GF-D8 (cell line): ENCODE measurements around the gene CCDC70.

Experiments used
- DNase-seq: peaks from one replicate; lab custom pipeline; 2025; lab: John Stamatoyannopoulos, UW

Gene CCDC70

DNA sequence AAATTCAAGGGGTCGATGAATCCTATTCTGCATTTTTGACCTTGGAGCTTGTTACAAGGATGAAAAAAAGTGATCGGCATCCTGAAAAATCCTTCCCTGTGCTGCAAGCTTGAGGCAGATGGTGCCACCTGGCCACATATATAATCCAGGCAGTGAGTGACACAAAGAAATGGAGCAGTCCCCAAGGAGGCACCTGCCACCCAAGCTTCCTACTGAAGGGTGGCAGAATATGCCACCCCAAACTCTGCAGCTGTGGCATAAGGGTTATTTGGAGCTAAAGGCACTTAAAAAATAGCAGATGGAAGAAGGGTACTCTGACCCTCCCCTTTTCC is 32.2 kb upstream of the CCDC70 start:
- DNase-seq: no peak

DNA sequence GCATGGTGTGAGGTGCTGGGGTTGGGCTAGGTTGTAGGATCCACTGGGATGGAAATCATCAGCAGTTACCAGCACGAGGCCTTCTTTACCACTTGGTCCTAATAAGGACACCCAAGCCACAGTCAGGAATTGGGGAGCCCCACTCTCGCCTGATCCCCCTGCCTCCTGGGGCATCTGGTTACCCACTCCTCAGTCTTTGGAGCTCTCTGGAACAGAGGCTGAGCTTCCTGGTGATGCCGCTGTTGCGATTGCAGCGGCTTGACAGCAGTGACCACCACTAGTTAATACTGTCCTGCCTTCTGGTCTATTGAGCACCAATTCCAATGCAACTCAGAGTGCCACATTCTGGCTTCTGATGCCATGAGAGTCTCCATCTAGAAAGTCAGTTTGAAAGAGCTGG is 30.2 kb upstream of the CCDC70 start:
- no peak for DNase-seq

DNA sequence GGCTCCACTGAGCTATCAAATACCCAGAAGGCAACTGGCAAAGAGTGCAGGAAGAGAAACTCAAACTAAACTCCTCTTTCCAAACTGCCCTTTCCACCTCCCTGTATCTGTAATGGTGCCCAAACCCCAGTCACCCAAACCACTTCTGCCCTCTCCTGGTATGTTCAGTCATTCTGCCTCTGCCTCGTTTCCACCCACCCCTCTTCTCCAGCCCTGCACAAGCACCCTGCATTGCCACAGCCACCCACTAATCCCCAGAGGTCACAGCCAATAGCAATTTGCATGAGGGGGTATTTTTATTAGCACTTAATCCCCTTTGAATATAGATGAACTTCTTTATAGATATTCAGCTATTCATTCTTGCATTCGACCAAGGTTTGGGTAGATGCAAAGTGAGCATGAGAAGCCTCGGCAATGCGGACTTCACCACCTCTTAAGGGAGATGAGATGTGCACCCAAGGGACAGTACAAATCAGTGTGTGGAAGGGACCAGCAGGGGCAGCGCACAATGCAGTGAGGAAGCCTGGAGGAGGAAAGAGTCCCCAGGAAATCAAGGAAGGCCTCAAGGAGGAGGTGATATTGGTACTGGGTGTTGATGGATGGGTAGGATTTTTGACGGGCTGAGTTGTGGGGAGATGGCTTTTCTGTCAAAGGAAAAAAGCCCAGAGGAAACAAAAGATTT is 29.2 kb upstream of the CCDC70 start:
- peak; percentile 58 for DNase-seq

DNA sequence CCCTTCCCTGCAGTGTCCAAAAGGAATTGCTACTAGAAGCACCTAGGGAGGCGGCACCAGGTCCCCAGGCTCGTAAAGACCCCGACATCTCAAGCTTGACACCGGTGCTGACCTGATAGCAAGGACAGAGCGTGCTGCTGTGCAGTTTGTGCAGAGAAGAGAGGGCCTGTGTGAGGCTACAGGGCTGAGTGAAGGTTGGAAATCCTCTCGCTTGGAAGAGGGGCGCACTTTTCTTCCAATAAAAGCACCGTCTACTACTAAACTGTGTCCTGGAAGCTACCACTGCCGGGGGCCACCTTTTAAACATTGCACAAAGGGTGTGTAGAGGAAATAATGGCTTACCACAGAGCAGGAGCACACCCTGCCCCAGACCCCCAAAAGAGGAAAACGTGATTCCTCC is 27.8 kb upstream of the CCDC70 start:
- no peak for DNase-seq

DNA sequence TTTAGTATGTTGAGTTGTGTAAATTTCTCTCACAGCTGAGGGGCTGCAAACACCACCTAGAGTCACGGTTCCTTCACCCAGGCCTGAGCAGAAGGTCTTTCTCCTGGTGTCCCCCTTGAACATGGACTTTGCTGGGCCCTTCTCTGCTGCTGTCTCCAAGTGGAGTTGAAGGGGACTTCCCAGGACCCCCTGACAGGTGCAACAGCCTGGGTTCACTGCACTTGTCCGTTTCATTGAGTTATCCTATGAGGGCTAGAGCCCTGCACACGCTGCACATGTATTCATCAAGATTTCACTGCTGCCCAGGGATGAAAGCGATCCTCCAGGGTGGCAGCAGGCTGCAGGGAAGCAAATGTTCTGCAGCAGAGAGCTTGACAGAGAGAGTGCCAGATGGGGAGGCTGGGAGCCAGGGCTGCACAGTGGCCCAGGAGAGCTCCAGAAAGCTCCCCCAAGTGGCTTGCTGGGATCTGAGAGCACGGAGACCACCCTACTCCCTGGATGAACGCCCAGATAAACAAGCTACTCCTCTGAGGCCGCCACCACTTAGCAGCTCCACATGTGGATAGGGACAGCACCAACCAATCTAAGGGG is 27.1 kb upstream of the CCDC70 start:
- DNase-seq: no peak

DNA sequence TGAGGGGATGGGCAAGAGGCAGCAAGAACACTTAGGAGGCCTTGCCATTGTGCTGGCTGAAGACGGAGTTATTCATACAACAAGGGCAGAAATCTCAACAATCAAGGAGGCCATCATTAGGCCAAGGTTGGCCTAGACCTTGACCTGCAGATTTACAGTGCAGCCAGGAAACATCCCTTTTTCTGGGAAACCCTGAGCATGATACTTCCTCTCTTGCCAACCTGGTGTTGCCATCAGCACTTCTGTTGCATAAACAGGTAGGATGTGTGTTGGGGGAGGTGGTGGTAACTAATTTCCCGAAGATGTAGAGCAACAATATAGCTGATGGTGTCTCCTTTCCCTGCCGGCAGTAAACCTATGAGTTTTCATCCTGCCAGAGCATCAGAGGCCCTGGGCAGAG is 24.8 kb upstream of the CCDC70 start:
- no peak for DNase-seq

DNA sequence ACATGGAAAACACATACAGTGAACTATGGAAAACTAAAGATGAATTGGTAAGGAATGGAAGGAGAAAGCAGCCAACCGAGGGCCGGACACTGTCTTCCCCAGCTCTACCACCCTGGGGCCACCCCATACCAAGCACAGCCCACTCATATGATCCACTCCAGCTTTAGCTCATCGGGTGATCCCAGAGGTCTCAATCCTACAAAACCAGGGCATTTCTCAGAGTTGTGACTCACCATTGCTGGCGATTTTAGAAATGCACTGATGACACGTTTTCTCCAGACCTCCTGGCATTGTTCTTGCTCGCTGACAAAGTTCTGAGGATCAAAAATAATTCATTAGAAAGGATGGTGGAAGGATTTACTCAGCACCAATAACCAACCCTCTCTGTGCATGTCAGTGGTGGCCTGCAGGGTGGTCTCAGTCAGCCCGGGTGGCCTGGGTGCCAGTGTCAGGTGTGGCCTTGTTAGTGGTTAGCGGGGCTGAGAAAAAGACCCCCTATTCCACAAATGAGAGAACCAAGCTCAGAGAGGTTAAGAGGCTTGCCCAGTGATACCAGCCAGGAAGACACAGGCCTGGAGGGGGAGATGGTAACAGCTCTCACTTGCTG is 23.4 kb upstream of the CCDC70 start:
- no peak for DNase-seq

DNA sequence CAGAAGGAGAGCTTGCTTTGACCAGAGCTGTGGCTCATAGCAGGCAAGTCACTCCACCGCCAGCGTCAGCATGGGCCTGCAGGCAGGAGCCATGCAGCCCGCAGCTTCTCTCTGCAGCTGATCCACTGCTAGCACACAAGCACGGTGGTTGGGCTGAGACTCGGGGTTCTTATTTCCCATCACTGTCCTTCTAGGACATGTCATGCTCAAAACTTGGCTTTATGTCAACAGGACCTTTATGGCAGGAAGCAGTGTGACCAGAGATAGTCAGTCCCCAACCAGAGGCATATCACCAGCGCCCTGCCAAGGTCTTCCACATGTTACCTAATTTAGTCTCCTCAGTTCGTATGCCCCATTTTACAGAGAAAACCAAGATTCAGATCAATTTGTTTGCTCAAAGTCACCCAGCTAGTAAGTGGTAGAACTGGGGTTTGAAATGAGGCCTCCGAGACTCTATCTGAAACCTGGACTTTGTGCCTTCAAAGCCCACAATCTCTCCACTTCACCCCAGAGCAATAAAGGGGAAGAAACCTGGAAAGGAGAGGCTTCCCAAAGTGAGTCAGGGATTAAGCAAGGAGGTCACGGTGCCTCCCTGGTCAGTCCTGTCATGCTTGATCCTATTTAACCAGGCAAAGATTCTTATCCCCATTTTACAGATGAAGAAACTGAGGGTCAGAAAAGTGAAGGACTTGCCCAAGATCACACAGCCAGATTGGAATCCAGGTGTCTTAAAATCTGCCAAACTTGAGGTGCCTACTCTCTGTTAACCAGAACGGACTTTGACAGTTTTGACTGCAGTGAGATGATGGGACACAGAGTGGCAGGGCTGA is 21.8 kb upstream of the CCDC70 start:
- no peak for DNase-seq

DNA sequence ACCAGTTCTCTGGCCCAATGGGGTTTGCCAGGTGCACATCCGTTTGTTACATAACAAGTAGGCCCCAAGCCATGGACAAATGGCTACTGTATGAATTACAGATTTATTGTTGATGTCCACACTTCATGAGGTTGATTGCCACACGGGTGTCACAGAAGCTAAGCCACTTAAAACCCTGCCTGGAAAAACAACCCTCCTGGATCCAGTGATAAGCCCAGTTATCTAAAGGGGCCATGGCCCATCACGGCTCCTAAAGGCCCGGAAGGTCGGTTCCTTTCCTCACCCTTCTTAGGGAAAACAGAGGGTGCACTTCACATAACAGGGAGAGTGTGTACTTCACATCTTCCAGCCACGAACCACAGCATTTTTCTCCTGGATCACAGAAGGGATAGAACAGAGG is 20.9 kb upstream of the CCDC70 start:
- DNase-seq: no peak

DNA sequence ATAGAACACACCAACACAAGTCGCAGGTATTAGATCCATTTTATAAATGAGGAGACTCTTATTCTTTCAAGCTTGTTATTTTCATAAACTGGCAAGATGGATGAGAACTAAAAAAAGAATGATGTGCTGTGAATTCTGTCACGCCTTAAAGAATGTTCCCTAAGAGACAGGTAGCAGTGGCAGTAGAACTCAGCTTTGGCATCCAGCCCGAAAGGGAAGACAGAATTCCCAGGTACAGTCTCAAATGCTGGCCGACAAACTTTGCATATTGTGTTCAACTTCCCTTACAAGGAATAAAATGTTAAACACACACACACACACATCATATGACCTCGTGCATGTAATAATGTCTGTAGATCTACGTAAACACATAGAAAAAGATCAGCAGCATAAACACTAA is 20.0 kb upstream of the CCDC70 start:
- no peak for DNase-seq

DNA sequence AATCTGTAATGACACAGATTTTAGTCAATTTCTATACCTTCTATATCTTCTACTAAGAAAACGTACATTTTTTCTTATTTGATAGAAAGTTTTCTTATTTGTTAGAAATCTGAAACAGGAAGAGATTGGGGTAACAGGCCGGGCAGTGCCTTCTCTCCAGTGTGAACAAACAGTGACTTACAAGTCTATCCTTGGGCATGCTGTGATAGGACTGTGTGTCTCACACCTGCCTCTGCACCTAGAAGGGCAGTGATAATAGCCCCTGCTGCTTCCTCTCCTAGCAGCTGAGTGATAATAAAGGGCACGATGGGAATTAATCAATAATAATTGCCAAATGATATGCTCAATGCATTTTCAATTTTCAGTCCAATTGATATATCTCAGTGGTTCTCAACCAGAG is 18.2 kb upstream of the CCDC70 start:
- no peak for DNase-seq

DNA sequence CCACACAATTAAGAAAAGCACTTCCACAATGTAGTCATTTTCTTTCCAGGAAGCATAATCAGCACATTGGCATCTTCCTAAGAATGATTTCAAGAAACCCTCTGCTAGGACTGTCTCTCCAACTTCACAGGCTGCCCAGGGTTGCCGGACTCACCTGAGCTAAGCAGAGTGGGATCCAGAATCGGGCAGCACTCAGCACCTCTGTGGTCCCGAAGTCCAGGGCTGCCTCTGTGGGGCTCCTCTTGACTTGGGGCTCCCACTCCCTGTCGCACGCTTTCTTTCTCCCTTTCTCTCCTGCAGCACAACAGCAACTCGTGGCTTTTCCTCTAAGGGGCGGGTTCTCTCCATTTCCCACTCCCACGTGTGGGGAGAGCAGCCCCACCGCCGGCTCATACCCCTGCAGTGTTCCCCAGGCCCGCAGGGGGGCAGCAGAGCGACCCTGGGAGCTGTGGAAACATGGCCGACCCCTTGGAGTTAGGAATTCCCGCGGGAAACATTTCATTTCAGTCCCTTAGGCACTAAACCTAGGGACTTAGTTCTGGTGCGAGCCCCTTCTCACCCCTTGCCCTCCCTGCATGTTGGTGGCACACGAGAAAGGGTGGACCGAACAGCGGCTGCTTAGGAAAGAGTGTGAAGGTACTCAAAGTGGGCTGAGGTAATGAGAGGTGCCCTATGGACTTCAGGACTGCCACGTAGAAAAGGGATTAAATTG is 16.8 kb upstream of the CCDC70 start, which contains the start of gene TMEM272:
TSS of gene TMEM272 (minus strand) at position 316 of the 712 bp plus-strand sequence. CDS start 6,647 bp downstream, outside the sequence.
- no peak for DNase-seq

DNA sequence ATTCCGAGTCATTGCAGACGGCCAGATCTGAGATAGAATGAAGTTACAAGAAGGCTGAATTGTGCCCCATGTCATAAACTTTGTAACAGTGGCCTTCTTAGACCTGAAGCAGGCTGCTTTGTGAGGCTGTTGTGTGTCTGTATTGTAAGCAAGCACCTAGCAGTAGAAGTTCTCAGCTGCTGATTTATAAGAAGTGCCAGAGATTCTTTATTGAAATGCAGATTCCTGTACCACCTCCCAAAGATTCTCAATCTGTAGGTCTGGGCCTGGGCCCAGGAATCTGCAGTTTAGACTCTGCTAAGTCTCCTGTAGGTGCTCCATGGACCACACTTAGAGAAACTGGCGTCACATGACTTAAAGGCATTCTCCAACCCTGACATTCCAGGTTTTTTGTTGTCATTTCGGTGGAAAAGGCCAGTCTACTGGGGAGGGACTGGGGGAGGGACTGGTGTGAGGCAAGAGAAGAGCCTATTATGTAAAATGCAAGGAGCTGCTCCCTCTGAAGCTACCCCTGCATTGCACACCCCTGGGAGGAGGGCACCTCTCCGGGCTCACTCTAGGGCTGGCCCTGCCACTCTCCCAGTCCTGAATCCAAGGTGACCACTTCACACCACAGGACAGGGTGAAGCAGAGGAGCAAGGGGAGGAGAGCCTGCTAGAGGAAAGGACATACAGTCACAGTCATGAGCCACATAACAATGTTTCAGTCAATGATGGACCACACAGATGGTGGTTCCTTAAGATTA is 16.0 kb upstream of the CCDC70 start:
- no peak for DNase-seq

DNA sequence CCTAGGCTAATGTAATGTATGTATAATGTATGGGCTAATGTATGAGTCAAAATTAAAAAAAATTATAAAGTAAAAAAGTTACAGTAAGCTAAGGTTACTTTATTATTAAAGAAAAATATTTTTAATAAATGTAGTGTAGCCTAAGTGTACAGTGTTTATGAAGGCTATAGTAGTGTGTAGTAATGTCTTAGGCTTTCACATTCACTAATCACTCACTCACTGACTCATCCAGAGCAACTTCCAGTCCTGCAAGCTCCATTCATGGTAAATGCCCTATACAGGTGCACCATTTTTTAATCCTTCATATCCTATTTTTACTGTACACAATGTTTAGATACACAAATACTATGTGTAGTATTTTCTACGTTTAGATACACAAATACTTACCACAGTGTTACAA is 15.0 kb upstream of the CCDC70 start:
- DNase-seq: no peak

DNA sequence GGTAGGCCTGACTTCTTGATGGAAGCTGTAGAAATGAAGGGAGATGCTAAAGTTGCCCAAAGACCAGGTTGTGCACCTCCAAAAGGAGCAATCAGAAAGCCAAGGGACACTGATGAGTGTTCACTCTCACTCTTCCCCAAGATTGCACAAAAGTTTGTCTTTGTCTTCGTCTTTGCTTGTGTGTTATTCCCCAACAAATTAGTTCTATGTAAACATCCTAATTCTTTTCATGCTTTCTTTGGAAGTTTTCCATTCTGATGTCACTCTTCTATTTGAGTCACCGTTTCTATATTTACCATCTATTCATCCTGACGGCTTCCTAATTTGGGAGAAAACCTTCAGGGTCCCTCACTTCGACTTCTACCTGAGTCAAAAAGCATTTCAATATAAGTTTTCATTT is 13.1 kb upstream of the CCDC70 start:
- no peak for DNase-seq

DNA sequence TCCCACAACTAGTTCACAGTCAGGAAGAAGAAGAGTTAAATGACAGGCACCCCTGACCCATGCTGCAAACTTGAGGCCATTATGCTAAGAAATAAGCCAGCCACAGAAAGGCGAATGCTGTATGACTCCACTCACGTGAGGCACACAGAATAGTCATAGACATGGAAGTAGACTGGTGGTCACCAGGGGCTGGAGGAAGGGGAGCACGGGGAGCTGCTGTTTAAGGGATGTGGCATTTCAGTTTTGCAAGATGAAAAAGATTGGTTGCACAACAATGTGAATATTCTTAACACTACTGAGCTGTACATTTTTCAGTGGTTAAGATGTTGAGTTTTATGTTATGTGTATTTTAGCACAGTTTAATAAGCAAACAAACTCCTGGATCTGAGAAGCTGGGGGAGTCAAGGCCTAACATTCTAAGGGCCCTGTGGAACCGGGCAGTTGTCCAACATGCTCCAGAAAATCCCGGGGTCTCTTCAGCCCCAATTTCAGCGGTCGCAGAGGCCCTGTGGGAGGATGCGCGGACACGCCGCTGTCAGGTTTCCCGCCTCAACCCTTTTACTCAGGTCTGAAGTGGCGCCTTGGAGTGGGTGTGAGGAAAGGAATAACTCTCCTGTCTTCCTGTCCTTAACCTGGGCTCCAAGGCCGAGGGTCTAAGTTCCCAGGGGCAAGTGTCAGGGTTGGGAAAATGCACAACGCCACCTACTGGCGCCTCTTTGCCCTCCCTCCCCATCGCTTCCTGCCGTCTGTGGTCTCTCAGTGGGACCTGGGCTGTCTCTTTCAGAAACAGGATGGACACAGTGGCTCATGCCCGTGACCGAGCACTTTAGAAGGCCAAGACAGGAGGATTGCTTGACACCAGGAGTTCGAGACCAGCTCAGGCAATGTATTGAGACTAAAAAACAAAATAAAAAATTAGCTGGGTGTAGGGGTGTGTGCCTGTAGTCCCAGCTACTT is 12.3 kb upstream of the CCDC70 start:
- DNase-seq: no peak

DNA sequence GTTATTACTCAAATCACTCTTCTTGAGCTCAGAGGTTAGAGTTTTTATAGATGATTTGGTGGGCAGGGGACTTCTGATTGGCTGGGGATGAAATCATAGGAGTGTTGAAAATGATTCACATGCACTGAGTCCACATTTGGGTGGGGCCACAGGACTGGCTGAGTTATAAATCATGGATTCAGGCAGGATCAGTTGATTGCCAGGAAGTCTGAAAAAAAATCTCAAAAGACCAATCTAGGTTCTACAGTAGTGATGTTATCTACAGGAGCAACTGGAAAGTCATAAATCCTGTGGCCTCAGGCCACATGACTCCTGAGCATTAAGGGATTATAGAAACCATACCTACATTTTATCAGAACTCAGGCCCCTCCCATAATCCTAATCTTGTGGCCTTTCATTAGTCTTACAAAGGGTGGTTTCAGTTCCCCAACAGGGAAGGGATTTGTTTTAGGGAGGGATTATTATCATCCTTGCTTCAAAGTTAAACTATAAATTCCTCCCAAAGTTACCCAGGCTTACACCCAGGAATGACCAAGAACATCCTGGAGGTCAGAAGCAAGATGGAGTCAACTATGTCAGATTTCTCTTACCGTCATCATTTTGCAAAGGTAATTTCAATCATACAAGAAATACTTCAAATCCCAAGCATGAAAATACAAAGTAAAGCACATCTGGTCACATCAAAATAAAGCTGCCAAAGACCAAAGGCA is 5.6 kb upstream of the CCDC70 start:
- DNase-seq: no peak

DNA sequence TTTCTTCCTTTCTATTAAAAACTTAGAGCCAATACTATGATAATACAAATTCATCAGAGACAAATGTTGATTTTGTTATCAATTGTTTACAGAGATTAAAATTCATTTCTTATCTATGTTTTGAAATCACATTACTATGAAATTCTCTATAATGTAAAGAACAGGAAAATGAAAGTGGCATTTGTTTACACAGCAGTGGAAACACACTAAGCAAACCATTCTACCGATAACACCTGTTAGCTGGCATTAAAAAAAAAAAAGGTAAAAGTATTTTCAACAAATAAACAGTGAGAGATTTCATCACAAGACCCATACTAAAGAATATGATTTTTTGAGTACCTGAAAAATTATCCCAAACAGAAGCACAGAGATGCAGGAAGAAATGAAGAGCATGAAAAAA is 4.8 kb upstream of the CCDC70 start:
- DNase-seq: no peak

DNA sequence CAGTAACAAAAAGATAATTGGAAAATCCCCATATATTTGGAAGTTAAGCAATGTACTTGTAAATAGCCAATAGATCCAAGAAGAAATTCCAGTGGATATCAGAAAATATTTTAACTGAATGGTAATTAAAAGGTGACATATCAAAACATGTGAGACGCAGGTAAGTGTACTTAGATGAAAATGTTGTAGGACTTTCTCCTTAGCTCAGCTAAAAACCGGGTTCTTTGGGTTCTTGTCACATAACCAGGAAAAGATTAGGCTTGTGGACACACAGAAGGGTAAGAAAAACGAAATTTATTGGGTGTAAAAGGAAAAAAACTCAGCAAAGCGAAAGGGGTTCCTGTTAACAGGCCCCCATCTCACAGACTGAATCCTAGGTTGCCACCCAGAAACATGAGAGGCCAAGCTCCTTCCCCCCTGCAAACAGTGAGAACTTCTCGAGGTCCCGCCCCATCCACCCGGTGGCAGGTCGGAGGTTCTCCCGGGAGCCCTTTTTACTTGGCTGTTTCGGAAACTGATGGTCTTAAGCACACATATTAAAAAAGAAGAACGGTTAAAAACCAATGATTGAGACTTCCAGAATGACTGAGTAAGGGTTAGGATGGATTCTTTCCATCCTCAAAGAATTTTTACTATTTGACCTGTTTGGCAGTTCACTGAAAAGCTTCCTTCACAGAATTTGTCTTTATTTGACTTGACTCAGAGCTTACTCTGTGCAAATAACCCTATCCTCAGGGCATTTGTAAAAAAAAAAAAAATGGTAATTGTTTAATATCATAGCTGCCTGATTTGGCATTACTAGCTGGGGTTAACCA is 3.1 kb upstream of the CCDC70 start:
- DNase-seq: no peak
